ENCODE data around the gene SLC6A17.

DNA sequence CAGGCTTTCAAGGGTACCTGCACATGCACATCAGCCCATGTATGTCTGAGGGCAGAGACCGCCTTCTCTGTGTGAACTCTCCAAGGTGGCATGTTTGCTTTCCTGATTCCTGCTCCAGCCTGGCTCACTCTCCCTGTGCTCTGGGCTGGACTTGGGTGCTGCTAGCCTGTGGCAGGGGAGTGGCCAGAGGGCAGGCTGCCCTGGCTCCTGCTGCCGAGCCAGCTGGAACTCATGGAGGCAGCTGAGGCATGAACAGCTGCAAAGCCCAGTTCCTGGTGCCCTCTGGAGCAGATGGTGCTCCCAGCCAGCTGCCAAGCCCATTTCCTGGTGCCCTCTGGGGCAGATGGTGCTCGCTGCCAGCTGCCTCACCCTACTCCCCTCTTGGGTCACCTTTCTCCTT, 30.5 kb upstream of the SLC6A17 start:
- TF ChIP-seq EP300 (IDR thresholded peaks at IDR 0.05) (no peak), POLR2AphosphoS5 (IDR thresholded peaks at IDR 0.05) (no peak), POLR2A (IDR thresholded peaks at IDR 0.05) (no peak)
- TF ChIP-seq, protein P1, sequence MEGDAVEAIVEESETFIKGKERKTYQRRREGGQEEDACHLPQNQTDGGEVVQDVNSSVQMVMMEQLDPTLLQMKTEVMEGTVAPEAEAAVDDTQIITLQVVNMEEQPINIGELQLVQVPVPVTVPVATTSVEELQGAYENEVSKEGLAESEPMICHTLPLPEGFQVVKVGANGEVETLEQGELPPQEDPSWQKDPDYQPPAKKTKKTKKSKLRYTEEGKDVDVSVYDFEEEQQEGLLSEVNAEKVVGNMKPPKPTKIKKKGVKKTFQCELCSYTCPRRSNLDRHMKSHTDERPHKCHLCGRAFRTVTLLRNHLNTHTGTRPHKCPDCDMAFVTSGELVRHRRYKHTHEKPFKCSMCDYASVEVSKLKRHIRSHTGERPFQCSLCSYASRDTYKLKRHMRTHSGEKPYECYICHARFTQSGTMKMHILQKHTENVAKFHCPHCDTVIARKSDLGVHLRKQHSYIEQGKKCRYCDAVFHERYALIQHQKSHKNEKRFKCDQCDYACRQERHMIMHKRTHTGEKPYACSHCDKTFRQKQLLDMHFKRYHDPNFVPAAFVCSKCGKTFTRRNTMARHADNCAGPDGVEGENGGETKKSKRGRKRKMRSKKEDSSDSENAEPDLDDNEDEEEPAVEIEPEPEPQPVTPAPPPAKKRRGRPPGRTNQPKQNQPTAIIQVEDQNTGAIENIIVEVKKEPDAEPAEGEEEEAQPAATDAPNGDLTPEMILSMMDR (IDR thresholded peaks at IDR 0.05) = no peak

Data from gastroesophageal sphincter (tissue), 3 donors.